HEK293 (cell line): ENCODE measurements around the gene P2RY2.

Experiments
- CTCF ChIA-PET: fragments of 350-600 bp; formaldehyde crosslinking; extraction: SDS; loops from one replicate; lab custom pipeline; 2021; ENCODE audit warnings: antibody characterized with exemption; lab: Yijun Ruan, JAX
- POLR2A ChIA-PET: fragments of 300-600 bp; formaldehyde crosslinking; extraction: SDS; loops from one replicate; lab custom pipeline; 2020; ENCODE audit warnings: antibody characterized with exemption, inconsistent platforms; lab: Yijun Ruan, JAX
- H3K27ac ChIP-seq: fragments of 200-500 bp; sonication (Bioruptor generic); 2 replicates; pipeline ENCODE4 v1.5.1; 2014; ENCODE audit warnings: low read depth, low read length, control low read depth, inconsistent platforms; ENCODE audit errors: extremely low read depth
- H3K36me3 ChIP-seq, 2 experiments: fragments of 200-500 bp in 1 of 2; sonication (Bioruptor generic) in 1 of 2; 1 replicate in 1 of 2; 2 replicates in 1 of 2; pipeline ENCODE4 v1.5.1; 2014 to 2017; ENCODE audit warnings: inconsistent platforms in 2 of 2, low read length in 2 of 2; ENCODE audit not compliant: control insufficient read depth in 2 of 2, insufficient read depth in 1 of 2
- H3K4me1 ChIP-seq: fragments of 200-500 bp; sonication (Bioruptor generic); 2 replicates; pipeline ENCODE4 v1.5.1; 2014; ENCODE audit warnings: mild to moderate bottlenecking, low read length, inconsistent platforms; ENCODE audit not compliant: control insufficient read depth, insufficient read depth
- H3K4me3 ChIP-seq: 2 replicates; pipeline ENCODE4 v1.5.1; 2011; ENCODE audit warnings: low read depth, mild to moderate bottlenecking, control low read depth, low read length, moderate library complexity
- H3K9me3 ChIP-seq: fragments of 200-500 bp; sonication (Bioruptor generic); 2 replicates; pipeline ENCODE4 v1.5.1; 2014; ENCODE audit warnings: low read depth, low read length, inconsistent platforms; ENCODE audit not compliant: control insufficient read depth, insufficient read depth
- FEZF1 ChIP-seq: fragments of 450-650 bp; formaldehyde crosslinking; IDR thresholded peaks from 2 replicates; pipeline ENCODE4 v1.5.1; 2016; ENCODE audit warnings: missing biosample characterization, missing genetic modification characterization
- PRDM1 ChIP-seq: fragments of 450-650 bp; formaldehyde crosslinking; IDR thresholded peaks from 2 replicates; pipeline ENCODE4; 2016; ENCODE audit warnings: missing biosample characterization, missing genetic modification characterization
- SCRT1 ChIP-seq: fragments of 450-650 bp; formaldehyde crosslinking; IDR thresholded peaks from 2 replicates; pipeline ENCODE4 v1.5.1; 2016; ENCODE audit warnings: missing biosample characterization, missing genetic modification characterization, borderline replicate concordance
- SP2 ChIP-seq: fragments of 450-650 bp; formaldehyde crosslinking; IDR thresholded peaks from 2 replicates; pipeline ENCODE4 v1.5.1; 2016; ENCODE audit warnings: missing biosample characterization, missing genetic modification characterization
- TRIM28 ChIP-seq: IDR thresholded peaks from 2 replicates; pipeline ENCODE4 v1.6.1; 2011; ENCODE audit warnings: low read length, control low read depth, borderline replicate concordance
- ZBTB21 ChIP-seq: fragments of 450-650 bp; formaldehyde crosslinking; IDR thresholded peaks from 2 replicates; pipeline ENCODE4 v1.5.1; 2017; ENCODE audit warnings: missing biosample characterization, missing genetic modification characterization
- ZIC2 ChIP-seq: fragments of 450-650 bp; formaldehyde crosslinking; IDR thresholded peaks from 2 replicates; pipeline ENCODE4 v1.5.1; 2016; ENCODE audit warnings: missing biosample characterization, missing genetic modification characterization
- ZNF140 ChIP-seq: fragments of 450-650 bp; formaldehyde crosslinking; IDR thresholded peaks from 2 replicates; pipeline ENCODE4 v1.5.1; 2016; ENCODE audit warnings: missing biosample characterization, missing genetic modification characterization
- ZNF221 ChIP-seq: fragments of 450-650 bp; formaldehyde crosslinking; IDR thresholded peaks from 2 replicates; pipeline ENCODE4 v1.5.1; 2017; ENCODE audit warnings: missing biosample characterization, missing genetic modification characterization, borderline replicate concordance
- ZNF621 ChIP-seq: fragments of 450-650 bp; formaldehyde crosslinking; IDR thresholded peaks from 2 replicates; pipeline ENCODE4 v1.5.1; 2017; ENCODE audit warnings: missing biosample characterization, missing genetic modification characterization
- ZNF701 ChIP-seq: fragments of 450-650 bp; formaldehyde crosslinking; IDR thresholded peaks from 2 replicates; pipeline ENCODE4 v1.5.1; 2016; ENCODE audit warnings: missing biosample characterization, missing genetic modification characterization
- ZNF777 ChIP-seq: fragments of 450-650 bp; formaldehyde crosslinking; IDR thresholded peaks from 2 replicates; pipeline ENCODE4 v1.5.1; 2017; ENCODE audit warnings: missing biosample characterization, missing genetic modification characterization, borderline replicate concordance
- TF ChIP-seq, protein P1 (sequence below): fragments of 450-650 bp; formaldehyde crosslinking; conservative IDR thresholded peaks from 2 replicates; pipeline ENCODE4 v1.5.1; 2016; ENCODE audit warnings: low read depth, missing biosample characterization, missing genetic modification characterization
- TF ChIP-seq, protein P2 (sequence below): fragments of 450-650 bp; formaldehyde crosslinking; IDR thresholded peaks from 2 replicates; pipeline ENCODE4 v1.5.1; 2016; ENCODE audit warnings: missing biosample characterization, missing genetic modification characterization, borderline replicate concordance
- TF ChIP-seq, protein P3 (sequence below): fragments of 450-650 bp; formaldehyde crosslinking; IDR thresholded peaks from 2 replicates; pipeline ENCODE4 v1.5.1; 2016; ENCODE audit warnings: missing biosample characterization, missing genetic modification characterization
- TF ChIP-seq, protein P4 (sequence below): fragments of 450-650 bp; formaldehyde crosslinking; IDR thresholded peaks from 2 replicates; pipeline ENCODE4 v1.5.1; 2016; ENCODE audit warnings: missing biosample characterization, missing genetic modification characterization

The P2RY2 gene

DNA sequence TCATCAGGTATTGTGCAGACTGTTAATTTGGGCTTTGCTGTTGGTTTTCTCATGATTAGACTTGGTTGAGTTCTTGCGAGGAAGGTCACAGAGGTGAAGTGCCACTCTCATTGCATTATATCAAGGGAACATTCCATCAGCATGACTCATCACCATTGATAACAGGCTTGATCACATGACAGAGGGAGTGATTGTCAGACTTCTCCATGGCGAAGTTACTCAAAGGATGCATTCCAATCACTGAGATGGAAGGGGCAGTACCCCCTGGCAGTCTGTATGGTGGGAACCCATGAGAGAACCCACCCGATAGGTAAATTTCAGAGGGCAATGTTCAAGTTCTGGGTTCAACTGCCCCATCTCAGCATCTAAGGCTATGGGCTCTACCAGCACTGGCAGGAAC is 19.4 kb upstream of the P2RY2 start:
- H3K36me3 ChIP-seq = no peaks in the 10 kb centered on the region
- ChIA-PET POLR2A (no interaction called here), CTCF (no interaction called here)
- H3K4me3 ChIP-seq = no peak overlapping the region
- H3K27ac ChIP-seq = no peak overlapping the region
- no peaks in the 10 kb centered on the region for H3K4me1 ChIP-seq
- H3K9me3 ChIP-seq = no peaks in the 10 kb centered on the region
- TF ChIP-seq, protein P1, sequence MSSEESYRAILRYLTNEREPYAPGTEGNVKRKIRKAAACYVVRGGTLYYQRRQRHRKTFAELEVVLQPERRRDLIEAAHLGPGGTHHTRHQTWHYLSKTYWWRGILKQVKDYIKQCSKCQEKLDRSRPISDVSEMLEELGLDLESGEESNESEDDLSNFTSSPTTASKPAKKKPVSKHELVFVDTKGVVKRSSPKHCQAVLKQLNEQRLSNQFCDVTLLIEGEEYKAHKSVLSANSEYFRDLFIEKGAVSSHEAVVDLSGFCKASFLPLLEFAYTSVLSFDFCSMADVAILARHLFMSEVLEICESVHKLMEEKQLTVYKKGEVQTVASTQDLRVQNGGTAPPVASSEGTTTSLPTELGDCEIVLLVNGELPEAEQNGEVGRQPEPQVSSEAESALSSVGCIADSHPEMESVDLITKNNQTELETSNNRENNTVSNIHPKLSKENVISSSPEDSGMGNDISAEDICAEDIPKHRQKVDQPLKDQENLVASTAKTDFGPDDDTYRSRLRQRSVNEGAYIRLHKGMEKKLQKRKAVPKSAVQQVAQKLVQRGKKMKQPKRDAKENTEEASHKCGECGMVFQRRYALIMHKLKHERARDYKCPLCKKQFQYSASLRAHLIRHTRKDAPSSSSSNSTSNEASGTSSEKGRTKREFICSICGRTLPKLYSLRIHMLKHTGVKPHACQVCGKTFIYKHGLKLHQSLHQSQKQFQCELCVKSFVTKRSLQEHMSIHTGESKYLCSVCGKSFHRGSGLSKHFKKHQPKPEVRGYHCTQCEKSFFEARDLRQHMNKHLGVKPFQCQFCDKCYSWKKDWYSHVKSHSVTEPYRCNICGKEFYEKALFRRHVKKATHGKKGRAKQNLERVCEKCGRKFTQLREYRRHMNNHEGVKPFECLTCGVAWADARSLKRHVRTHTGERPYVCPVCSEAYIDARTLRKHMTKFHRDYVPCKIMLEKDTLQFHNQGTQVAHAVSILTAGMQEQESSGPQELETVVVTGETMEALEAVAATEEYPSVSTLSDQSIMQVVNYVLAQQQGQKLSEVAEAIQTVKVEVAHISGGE (tag by site-specific recombination) = no peak
- peak; percentile 13; the same call in 1 of the 2 replicates for TF ChIP-seq PRDM1

DNA sequence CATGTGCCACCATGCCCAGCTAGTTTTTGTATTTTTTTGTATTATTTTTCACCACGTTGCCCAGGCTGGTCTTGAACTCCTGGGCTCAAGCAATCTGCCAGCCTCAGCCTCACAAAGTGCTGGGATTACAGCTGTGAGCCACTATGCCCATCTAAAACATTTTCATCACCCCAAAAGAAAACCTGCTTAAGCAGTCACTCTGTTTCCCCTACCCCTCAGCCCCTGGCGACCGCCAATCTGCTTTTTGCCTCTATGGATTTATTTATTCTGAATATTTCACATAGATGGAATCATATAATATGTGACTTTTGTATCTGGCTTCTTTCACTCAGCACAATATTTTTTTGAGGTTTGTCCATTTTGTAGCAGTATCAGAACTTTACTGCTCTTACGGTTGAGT is 18.6 kb upstream of the P2RY2 start:
- Histone ChIP-seq H3K27ac (no peak overlapping the region), H3K36me3 (no peaks in the 10 kb centered on the region), H3K9me3 (no peaks in the 10 kb centered on the region), H3K4me3 (no peak overlapping the region), H3K4me1 (no peaks in the 10 kb centered on the region)
- POLR2A ChIA-PET = no interaction called here
- TF ChIP-seq ZIC2 (tag by site-specific recombination) = no peak
- no peak for TF ChIP-seq ZNF777 (tag by site-specific recombination)
- no peak for TF ChIP-seq ZNF221
- no peak for TF ChIP-seq ZNF621
- TF ChIP-seq SP2 (tag by site-specific recombination) = no peak
- TF ChIP-seq, protein P1 (tag by site-specific recombination) = no peak
- TF ChIP-seq, protein P2, sequence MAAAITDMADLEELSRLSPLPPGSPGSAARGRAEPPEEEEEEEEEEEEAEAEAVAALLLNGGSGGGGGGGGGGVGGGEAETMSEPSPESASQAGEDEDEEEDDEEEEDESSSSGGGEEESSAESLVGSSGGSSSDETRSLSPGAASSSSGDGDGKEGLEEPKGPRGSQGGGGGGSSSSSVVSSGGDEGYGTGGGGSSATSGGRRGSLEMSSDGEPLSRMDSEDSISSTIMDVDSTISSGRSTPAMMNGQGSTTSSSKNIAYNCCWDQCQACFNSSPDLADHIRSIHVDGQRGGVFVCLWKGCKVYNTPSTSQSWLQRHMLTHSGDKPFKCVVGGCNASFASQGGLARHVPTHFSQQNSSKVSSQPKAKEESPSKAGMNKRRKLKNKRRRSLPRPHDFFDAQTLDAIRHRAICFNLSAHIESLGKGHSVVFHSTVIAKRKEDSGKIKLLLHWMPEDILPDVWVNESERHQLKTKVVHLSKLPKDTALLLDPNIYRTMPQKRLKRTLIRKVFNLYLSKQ (tag by site-specific recombination) = no peak
- TF ChIP-seq, protein P3, sequence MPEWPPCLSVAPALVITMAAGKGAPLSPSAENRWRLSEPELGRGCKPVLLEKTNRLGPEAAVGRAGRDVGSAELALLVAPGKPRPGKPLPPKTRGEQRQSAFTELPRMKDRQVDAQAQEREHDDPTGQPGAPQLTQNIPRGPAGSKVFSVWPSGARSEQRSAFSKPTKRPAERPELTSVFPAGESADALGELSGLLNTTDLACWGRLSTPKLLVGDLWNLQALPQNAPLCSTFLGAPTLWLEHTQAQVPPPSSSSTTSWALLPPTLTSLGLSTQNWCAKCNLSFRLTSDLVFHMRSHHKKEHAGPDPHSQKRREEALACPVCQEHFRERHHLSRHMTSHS (tag by site-specific recombination) = no peak
- CTCF ChIA-PET = interaction anchor here (1.4 kb wide), 1 partner anchor 21 kb away, joined by 5 read pairs; no protein-coding TSS in a partner anchor

DNA sequence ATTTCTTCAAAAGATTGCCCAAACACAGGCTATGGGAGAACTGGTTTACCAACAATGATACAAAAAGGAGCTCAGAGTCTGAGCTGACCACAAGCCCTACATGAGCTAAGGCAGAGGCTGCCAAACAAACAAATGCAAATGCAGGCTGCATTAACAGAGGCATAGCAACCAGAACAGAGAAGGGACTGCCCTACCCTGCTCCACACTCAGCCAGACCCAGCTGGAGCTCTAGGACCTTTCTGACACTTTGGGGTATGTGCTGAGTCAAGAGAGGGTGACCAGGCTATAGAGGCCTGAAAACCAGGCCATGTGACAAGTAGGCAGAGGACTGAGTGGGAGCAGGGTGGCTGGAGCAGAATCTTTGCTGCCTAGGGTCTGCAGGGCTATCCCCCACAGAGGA is 17.8 kb upstream of the P2RY2 start:
- Histone ChIP-seq H3K36me3 (no peaks in the 10 kb centered on the region), H3K4me1 (no peaks in the 10 kb centered on the region), H3K4me3 (no peak overlapping the region), H3K9me3 (no peaks in the 10 kb centered on the region), H3K27ac (no peak overlapping the region)
- TF ChIP-seq ZNF701 (tag by site-specific recombination) (no peak), SCRT1 (tag by site-specific recombination) (no peak), ZNF140 (tag by site-specific recombination) (no peak), TRIM28 (no peak), FEZF1 (no peak), ZBTB21 (tag by site-specific recombination) (no peak)
- TF ChIP-seq, protein P4, sequence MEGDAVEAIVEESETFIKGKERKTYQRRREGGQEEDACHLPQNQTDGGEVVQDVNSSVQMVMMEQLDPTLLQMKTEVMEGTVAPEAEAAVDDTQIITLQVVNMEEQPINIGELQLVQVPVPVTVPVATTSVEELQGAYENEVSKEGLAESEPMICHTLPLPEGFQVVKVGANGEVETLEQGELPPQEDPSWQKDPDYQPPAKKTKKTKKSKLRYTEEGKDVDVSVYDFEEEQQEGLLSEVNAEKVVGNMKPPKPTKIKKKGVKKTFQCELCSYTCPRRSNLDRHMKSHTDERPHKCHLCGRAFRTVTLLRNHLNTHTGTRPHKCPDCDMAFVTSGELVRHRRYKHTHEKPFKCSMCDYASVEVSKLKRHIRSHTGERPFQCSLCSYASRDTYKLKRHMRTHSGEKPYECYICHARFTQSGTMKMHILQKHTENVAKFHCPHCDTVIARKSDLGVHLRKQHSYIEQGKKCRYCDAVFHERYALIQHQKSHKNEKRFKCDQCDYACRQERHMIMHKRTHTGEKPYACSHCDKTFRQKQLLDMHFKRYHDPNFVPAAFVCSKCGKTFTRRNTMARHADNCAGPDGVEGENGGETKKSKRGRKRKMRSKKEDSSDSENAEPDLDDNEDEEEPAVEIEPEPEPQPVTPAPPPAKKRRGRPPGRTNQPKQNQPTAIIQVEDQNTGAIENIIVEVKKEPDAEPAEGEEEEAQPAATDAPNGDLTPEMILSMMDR (tag by site-specific recombination) = no peak
- POLR2A ChIA-PET = no interaction called here
- CTCF ChIA-PET = interaction anchor here (1.2 to 1.4 kb wide), 2 partner anchors 12 to 22 kb away, joined by 3 to 5 read pairs; no protein-coding TSS in a partner anchor
